Measurements from ENCODE around the gene PEPD. TPM values are rescaled to one million over a fixed set of nuclear protein-coding genes. Genes with fewer than 3 reads are reported as not detected.

Gene PEPD
- total RNA-seq, 5 donors from 2014 or later (not counting 1 experiment from before 2014, with no cell fraction given), result 23.5 to 38.8 (median 31.8) TPM

- no peak overlapping the region for H3K4me3 ChIP-seq (ENCODE audit: control insufficient read depth in 1 of 2, extremely low read depth in 1 of 2, low read length in 1 of 2)
- ChIA-PET POLR2A (no interaction called here), CTCF (interaction anchor here in 1 of 2 donors (0.6 kb wide), 1 partner anchor 412 kb away, joined by 3 read pairs; no protein-coding TSS in a partner anchor)
- no peaks in the 10 kb centered on the region for H3K9me3 ChIP-seq
- ATAC-seq (replicated peaks in 1 of 4) (no peak), DNase-seq (no peak)
- no peak overlapping the region for H3K4me3 Mint-ChIP-seq
- H3K27me3 Mint-ChIP-seq, result peaks cover 16 to 42% of the 10 kb centered on the region in 2 donors
- no peak overlapping the region for H3K27ac Mint-ChIP-seq
- H3K4me1 ChIP-seq (ENCODE audit: control insufficient read depth in 1 of 2, extremely low read depth in 1 of 2, insufficient read depth in 2 of 2, low read length in 2 of 2), result no peaks in the 10 kb centered on the region
- H3K9me3 Mint-ChIP-seq, result no peaks in the 10 kb centered on the region
- 26% methylated on average over 4 of the region's 6 CpGs for WGBS (ENCODE audit: insufficient coverage)
- no peaks in the 10 kb centered on the region for H3K36me3 ChIP-seq (ENCODE audit: control insufficient read depth in 2 of 2, extremely low read depth in 1 of 2, insufficient read depth in 1 of 2, low read length in 1 of 2)
- no peaks in the 10 kb centered on the region for H3K4me1 Mint-ChIP-seq
- no peak overlapping the region for H3K27ac ChIP-seq (ENCODE audit: low read length)
- peaks cover 0 to 58% of the 10 kb centered on the region in 2 experiments for H3K27me3 ChIP-seq (replicated peaks in 1 of 2; ENCODE audit: control insufficient read depth in 2 of 2, extremely low read depth in 1 of 2, insufficient read depth in 2 of 2, low read length in 1 of 2)
- no peaks in the 10 kb centered on the region for H3K36me3 Mint-ChIP-seq
Measured at GRCh38 chr19:33532859-33533460, 11.4 kb upstream of the PEPD start.

DNA sequence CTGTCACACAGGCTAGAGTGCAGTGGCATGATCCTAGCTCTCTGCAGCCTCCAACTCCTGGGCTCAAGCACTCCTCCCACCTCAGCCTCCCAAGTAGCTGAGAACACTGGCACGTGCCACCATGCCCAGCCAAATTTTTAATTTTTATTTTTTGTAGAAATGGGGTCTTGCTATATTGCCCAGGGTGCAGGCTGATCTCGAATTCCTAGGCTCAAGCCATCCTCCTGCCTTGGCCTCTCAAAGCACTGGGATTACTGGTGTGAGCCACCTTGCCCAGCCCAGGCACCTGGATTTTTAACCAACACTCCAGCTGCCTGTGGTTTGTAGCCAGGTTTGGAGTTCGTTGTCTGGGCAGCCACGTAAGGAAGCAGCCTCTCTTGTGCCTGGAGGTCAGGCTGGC is 9.3 kb upstream of the PEPD start:
- no peak for ATAC-seq (replicated peaks in 1 of 4)
- CTCF ChIA-PET, result interaction anchor here in 1 of 2 donors (0.6 kb wide), 1 partner anchor 47 kb away, joined by 3 read pairs; no protein-coding TSS in a partner anchor
- H3K9me3 Mint-ChIP-seq, result no peaks in the 10 kb centered on the region

DNA sequence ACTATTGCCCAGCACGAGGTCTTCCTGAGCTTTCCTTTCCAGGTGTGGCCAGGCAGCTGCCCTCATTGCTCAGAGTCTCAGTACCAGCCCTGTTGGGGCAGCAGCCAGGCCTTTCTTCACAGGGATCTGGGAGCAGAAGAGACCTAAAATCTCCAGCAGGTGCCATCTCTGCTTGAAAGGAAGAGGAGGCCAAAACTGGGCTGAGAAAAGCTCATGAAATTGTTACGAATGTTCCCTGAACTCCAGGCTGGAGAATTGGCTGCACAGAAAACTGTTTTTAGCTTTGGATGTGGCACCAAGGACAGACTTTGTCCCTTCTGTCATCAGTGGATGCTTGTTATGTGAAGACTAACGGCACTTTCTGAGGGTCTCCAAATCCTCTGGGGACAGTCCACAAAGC is 8.7 kb upstream of the PEPD start:
- WGBS (ENCODE audit: insufficient coverage), result 58% methylated on average over 3 of the region's 3 CpGs

More for the DNA sequence above, 9.3 kb upstream of the PEPD start:
- Histone ChIP-seq H3K27me3 (replicated peaks in 1 of 2; ENCODE audit: control insufficient read depth in 2 of 2, extremely low read depth in 1 of 2, insufficient read depth in 2 of 2, low read length in 1 of 2) (peaks cover 0 to 63% of the 10 kb centered on the region in 2 experiments), H3K4me3 (ENCODE audit: control insufficient read depth in 1 of 2, extremely low read depth in 1 of 2, low read length in 1 of 2) (no peak overlapping the region), H3K9me3 (no peaks in the 10 kb centered on the region), H3K36me3 (ENCODE audit: control insufficient read depth in 2 of 2, extremely low read depth in 1 of 2, insufficient read depth in 1 of 2, low read length in 1 of 2) (no peaks in the 10 kb centered on the region), H3K27ac (ENCODE audit: low read length) (no peak overlapping the region), H3K4me1 (ENCODE audit: control insufficient read depth in 1 of 2, extremely low read depth in 1 of 2, insufficient read depth in 2 of 2, low read length in 2 of 2) (no peaks in the 10 kb centered on the region)
- POLR2A ChIA-PET, result no interaction called here
- 50% methylated on average over 3 of the region's 4 CpGs for WGBS (ENCODE audit: insufficient coverage)
- Mint-ChIP-seq H3K27ac (no peak overlapping the region), H3K27me3 (peaks cover 16 to 36% of the 10 kb centered on the region in 2 donors), H3K36me3 (no peaks in the 10 kb centered on the region), H3K4me3 (no peak overlapping the region), H3K4me1 (no peaks in the 10 kb centered on the region)
- DNase-seq, result no peak

GRCh38 chr19:33529094-33529676 is 7.6 kb upstream of the PEPD start:
- Histone ChIP-seq H3K27ac (ENCODE audit: low read length) (no peak overlapping the region), H3K9me3 (no peaks in the 10 kb centered on the region), H3K4me3 (ENCODE audit: control insufficient read depth in 1 of 2, extremely low read depth in 1 of 2, low read length in 1 of 2) (no peak overlapping the region), H3K4me1 (ENCODE audit: control insufficient read depth in 1 of 2, extremely low read depth in 1 of 2, insufficient read depth in 2 of 2, low read length in 2 of 2) (no peaks in the 10 kb centered on the region), H3K36me3 (ENCODE audit: control insufficient read depth in 2 of 2, extremely low read depth in 1 of 2, insufficient read depth in 1 of 2, low read length in 1 of 2) (no peaks in the 10 kb centered on the region), H3K27me3 (replicated peaks in 1 of 2; ENCODE audit: control insufficient read depth in 2 of 2, extremely low read depth in 1 of 2, insufficient read depth in 2 of 2, low read length in 1 of 2) (peaks cover 0 to 61% of the 10 kb centered on the region in 2 experiments)
- ATAC-seq (replicated peaks in 1 of 4), result no peak
- Mint-ChIP-seq H3K4me1 (no peaks in the 10 kb centered on the region), H3K4me3 (no peak overlapping the region), H3K9me3 (no peaks in the 10 kb centered on the region), H3K27ac (no peak overlapping the region), H3K27me3 (peaks cover 8 to 29% of the 10 kb centered on the region in 2 donors), H3K36me3 (no peaks in the 10 kb centered on the region)
- WGBS (ENCODE audit: insufficient coverage), result 53% methylated on average over 6 of the region's 12 CpGs
- POLR2A ChIA-PET, result no interaction called here
- DNase-seq, result no peak
- CTCF ChIA-PET, result no interaction called here

More for the DNA sequence above, 8.7 kb upstream of the PEPD start:
- H3K4me1 ChIP-seq (ENCODE audit: control insufficient read depth in 1 of 2, extremely low read depth in 1 of 2, insufficient read depth in 2 of 2, low read length in 2 of 2), result no peaks in the 10 kb centered on the region
- peaks cover 0 to 63% of the 10 kb centered on the region in 2 experiments for H3K27me3 ChIP-seq (replicated peaks in 1 of 2; ENCODE audit: control insufficient read depth in 2 of 2, extremely low read depth in 1 of 2, insufficient read depth in 2 of 2, low read length in 1 of 2)
- H3K27ac ChIP-seq (ENCODE audit: low read length), result no peak overlapping the region
- ATAC-seq (replicated peaks in 1 of 4) (no peak), DNase-seq (no peak)
- Mint-ChIP-seq H3K4me3 (no peak overlapping the region), H3K27ac (no peak overlapping the region), H3K27me3 (peaks cover 13 to 33% of the 10 kb centered on the region in 2 donors), H3K9me3 (no peaks in the 10 kb centered on the region), H3K36me3 (no peaks in the 10 kb centered on the region), H3K4me1 (no peaks in the 10 kb centered on the region)
- H3K36me3 ChIP-seq (ENCODE audit: control insufficient read depth in 2 of 2, extremely low read depth in 1 of 2, insufficient read depth in 1 of 2, low read length in 1 of 2), result no peaks in the 10 kb centered on the region
- POLR2A ChIA-PET, result no interaction called here
- CTCF ChIA-PET, result no interaction called here
- no peaks in the 10 kb centered on the region for H3K9me3 ChIP-seq
- H3K4me3 ChIP-seq (ENCODE audit: control insufficient read depth in 1 of 2, extremely low read depth in 1 of 2, low read length in 1 of 2), result no peak overlapping the region

DNA sequence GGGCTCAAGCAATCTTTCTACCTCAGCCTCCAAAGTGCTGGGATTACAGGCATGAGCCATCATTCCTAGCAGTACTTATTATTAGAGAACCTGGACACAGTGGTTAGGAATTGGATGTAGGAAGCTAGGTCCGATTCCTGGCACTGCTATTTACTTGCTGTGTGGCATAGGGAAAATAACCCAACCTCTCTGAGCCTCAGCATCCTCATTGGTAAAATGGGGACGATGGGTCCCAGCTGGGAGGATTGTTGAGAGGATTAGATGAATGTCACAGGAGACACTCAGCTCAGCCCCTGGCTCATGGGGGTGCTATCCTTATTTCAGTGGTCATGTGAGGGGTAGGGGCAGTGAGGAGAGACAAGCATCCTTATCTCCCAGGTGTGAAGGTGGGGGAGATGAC is 6.8 kb upstream of the PEPD start:
- H3K36me3 Mint-ChIP-seq, result no peaks in the 10 kb centered on the region
- Histone ChIP-seq H3K27ac (ENCODE audit: low read length) (no peak overlapping the region), H3K4me3 (ENCODE audit: control insufficient read depth in 1 of 2, extremely low read depth in 1 of 2, low read length in 1 of 2) (no peak overlapping the region), H3K4me1 (ENCODE audit: control insufficient read depth in 1 of 2, extremely low read depth in 1 of 2, insufficient read depth in 2 of 2, low read length in 2 of 2) (no peaks in the 10 kb centered on the region), H3K36me3 (ENCODE audit: control insufficient read depth in 2 of 2, extremely low read depth in 1 of 2, insufficient read depth in 1 of 2, low read length in 1 of 2) (no peaks in the 10 kb centered on the region), H3K9me3 (no peaks in the 10 kb centered on the region), H3K27me3 (replicated peaks in 1 of 2; ENCODE audit: control insufficient read depth in 2 of 2, extremely low read depth in 1 of 2, insufficient read depth in 2 of 2, low read length in 1 of 2) (peaks cover 0 to 58% of the 10 kb centered on the region in 2 experiments)
- ChIA-PET POLR2A (no interaction called here), CTCF (no interaction called here)
- H3K4me3 Mint-ChIP-seq, result no peak overlapping the region
- WGBS (ENCODE audit: insufficient coverage), result no CpG with 5 or more reads among the region's 2 CpGs
- H3K9me3 Mint-ChIP-seq, result no peaks in the 10 kb centered on the region
- peaks cover 4 to 27% of the 10 kb centered on the region in 2 donors for H3K27me3 Mint-ChIP-seq
- H3K4me1 Mint-ChIP-seq, result no peaks in the 10 kb centered on the region
- H3K27ac Mint-ChIP-seq, result no peak overlapping the region
- ATAC-seq (replicated peaks in 1 of 4) (no peak), DNase-seq (no peak)

GRCh38 chr19:33527125-33527524 is 5.5 kb upstream of the PEPD start:
- H3K36me3 Mint-ChIP-seq, result no peaks in the 10 kb centered on the region
- CTCF ChIA-PET, result no interaction called here
- no peak overlapping the region for H3K4me3 Mint-ChIP-seq
- no peaks in the 10 kb centered on the region for H3K9me3 Mint-ChIP-seq
- no peak overlapping the region for H3K27ac Mint-ChIP-seq
- Histone ChIP-seq H3K4me1 (ENCODE audit: control insufficient read depth in 1 of 2, extremely low read depth in 1 of 2, insufficient read depth in 2 of 2, low read length in 2 of 2) (peaks cover 0 to 6% of the 10 kb centered on the region in 2 experiments), H3K27ac (ENCODE audit: low read length) (no peak overlapping the region), H3K36me3 (ENCODE audit: control insufficient read depth in 2 of 2, extremely low read depth in 1 of 2, insufficient read depth in 1 of 2, low read length in 1 of 2) (no peaks in the 10 kb centered on the region), H3K27me3 (replicated peaks in 1 of 2; ENCODE audit: control insufficient read depth in 2 of 2, extremely low read depth in 1 of 2, insufficient read depth in 2 of 2, low read length in 1 of 2) (peaks cover 0 to 49% of the 10 kb centered on the region in 2 experiments), H3K4me3 (ENCODE audit: control insufficient read depth in 1 of 2, extremely low read depth in 1 of 2, low read length in 1 of 2) (no peak overlapping the region), H3K9me3 (no peaks in the 10 kb centered on the region)
- POLR2A ChIA-PET, result no interaction called here
- DNase-seq (no peak), ATAC-seq (replicated peaks in 1 of 4) (no peak)
- H3K4me1 Mint-ChIP-seq, result peaks cover 4 to 6% (median 4%) of the 10 kb centered on the region in 3 donors
- peaks cover 4 to 27% of the 10 kb centered on the region in 2 donors for H3K27me3 Mint-ChIP-seq
- WGBS (ENCODE audit: insufficient coverage), result 50% methylated on average over 1 of the region's 2 CpGs

All from T-cell (primary cell).